MCF 10A (cell line): Measurements from ENCODE around the gene SAYSD1. TPM values are rescaled to one million over a fixed set of nuclear protein-coding genes. Genes with fewer than 3 reads are reported as not detected.

Experiments used
- BruUV-seq: library from RNA; stranded (reverse); fragments of 400-500 nt; replicated peaks from 2 replicates; lab custom pipeline; 2021; lab: Mats Ljungman, UMichigan
- CTCF ChIA-PET: fragments of 300-600 bp; sonication (Branson Sonifier 250); formaldehyde crosslinking; extraction: SDS; loops from one replicate; lab custom pipeline; 2021; ENCODE audit warnings: antibody characterized with exemption, inconsistent platforms; lab: Yijun Ruan, JAX
- POLR2A ChIA-PET: fragments of 300-600, 350-650 bp; sonication (Branson Sonifier 250); formaldehyde crosslinking; extraction: SDS; loops from one replicate; lab custom pipeline; 2020; ENCODE audit warnings: antibody characterized with exemption, inconsistent platforms; lab: Yijun Ruan, JAX
- DNase-seq: peaks from one replicate; pipeline ENCODE4 v3.0.0-alpha.2; 2018; ENCODE audit not compliant: unreplicated experiment
- H3K27ac Mint-ChIP-seq: one replicate; pipeline ENCODE4 v1.8.0; 2022; ENCODE audit warnings: mild to moderate bottlenecking, low read depth, mixed read lengths; ENCODE audit not compliant: unreplicated experiment
- H3K27me3 Mint-ChIP-seq: one replicate; pipeline ENCODE4 v1.8.0; 2022; ENCODE audit warnings: mixed read lengths; ENCODE audit not compliant: insufficient read depth, unreplicated experiment
- H3K36me3 Mint-ChIP-seq: one replicate; pipeline ENCODE4 v1.8.0; 2022; ENCODE audit warnings: mild to moderate bottlenecking, moderate library complexity, mixed read lengths; ENCODE audit not compliant: insufficient read depth, unreplicated experiment
- H3K4me1 Mint-ChIP-seq: one replicate; pipeline ENCODE4 v1.8.0; 2022; ENCODE audit warnings: mixed read lengths; ENCODE audit not compliant: insufficient read depth, unreplicated experiment
- H3K4me3 Mint-ChIP-seq: one replicate; pipeline ENCODE4 v1.8.0; 2022; ENCODE audit warnings: mild to moderate bottlenecking, moderate library complexity, mixed read lengths; ENCODE audit not compliant: unreplicated experiment
- H3K9me3 Mint-ChIP-seq: one replicate; pipeline ENCODE4 v1.8.0; 2022; ENCODE audit warnings: mixed read lengths; ENCODE audit not compliant: unreplicated experiment
- CTCF ChIP-seq: fragments of 200-600 bp; IDR thresholded peaks from one replicate; pipeline ENCODE4 v1.8.0; 2022; ENCODE audit warnings: antibody characterized with exemption, mild to moderate bottlenecking; ENCODE audit not compliant: unreplicated experiment
- intact Hi-C: fragments of 100-400 bp; cut with micrococcal nuclease; formaldehyde crosslinking; loops from 2 replicates; pipeline ENCODE4 v1.14.1; 2022
- total RNA-seq: library from RNA; stranded (reverse); gene quantifications from 2 replicates; pipeline ENCODE4 v1.2.3, GENCODE V29; 2022

SAYSD1 gene
- total RNA-seq, 1 experiment from 2014 or later: 10.9 TPM

GRCh38 chr6:39076623-39077535 is 38.1 kb downstream of the SAYSD1 start:
- Mint-ChIP-seq H3K36me3 (no peaks in the 10 kb centered on the region), H3K9me3 (no peaks in the 10 kb centered on the region), H3K27ac (no peak overlapping the region), H3K27me3 (no peaks in the 10 kb centered on the region), H3K4me3 (no peak overlapping the region), H3K4me1 (no peaks in the 10 kb centered on the region)
- no TSS peak for BruUV-seq
- no peak for TF ChIP-seq CTCF
- no peak for DNase-seq
- ChIA-PET POLR2A (no interaction called here), CTCF (interaction anchor here (1.7 kb wide), 1 partner anchor 104 kb away, joined by 4 read pairs; no protein-coding TSS in a partner anchor)
- intact Hi-C loops: no loop called here

DNA sequence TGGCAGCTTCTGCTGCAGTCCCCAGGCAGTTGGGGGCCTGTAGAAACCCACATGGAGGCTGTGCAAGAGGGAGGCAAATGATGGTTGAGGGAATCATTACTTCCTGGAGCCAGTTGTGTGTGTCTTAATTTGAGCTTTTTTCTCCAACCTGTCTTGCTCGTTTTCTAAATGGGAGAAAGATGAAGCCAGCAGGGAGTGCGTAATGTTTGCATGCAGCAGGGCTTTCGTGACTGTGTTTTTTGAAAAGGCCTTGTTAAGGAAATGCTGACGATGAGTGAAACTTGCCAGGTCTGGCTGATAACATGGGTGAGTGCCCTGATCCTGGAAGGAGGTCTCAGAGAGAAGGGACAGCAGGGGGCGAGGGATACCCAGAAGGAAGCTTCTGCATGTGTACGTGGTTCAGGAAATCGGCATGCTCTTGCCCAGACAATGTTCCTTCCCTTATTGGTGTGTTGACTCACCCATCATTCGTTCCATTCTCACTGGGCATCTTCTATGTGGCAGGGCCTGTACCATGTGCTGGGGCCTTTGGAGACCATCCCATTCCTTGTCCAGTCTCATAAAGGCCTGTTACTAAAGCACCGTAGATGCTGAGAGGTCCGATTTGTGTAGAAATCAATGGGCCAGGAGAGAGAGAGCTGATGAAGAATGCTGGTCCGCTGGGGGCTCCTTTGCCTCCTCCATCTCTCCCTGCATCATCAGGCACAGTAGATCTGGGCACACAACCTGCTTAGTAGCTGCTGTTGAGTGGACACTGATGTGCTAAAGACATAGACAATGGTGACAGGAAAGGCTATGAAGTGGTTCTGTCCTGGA is 39.0 kb downstream of the SAYSD1 start:
- BruUV-seq: no TSS peak
- H3K36me3 Mint-ChIP-seq: no peaks in the 10 kb centered on the region

DNA sequence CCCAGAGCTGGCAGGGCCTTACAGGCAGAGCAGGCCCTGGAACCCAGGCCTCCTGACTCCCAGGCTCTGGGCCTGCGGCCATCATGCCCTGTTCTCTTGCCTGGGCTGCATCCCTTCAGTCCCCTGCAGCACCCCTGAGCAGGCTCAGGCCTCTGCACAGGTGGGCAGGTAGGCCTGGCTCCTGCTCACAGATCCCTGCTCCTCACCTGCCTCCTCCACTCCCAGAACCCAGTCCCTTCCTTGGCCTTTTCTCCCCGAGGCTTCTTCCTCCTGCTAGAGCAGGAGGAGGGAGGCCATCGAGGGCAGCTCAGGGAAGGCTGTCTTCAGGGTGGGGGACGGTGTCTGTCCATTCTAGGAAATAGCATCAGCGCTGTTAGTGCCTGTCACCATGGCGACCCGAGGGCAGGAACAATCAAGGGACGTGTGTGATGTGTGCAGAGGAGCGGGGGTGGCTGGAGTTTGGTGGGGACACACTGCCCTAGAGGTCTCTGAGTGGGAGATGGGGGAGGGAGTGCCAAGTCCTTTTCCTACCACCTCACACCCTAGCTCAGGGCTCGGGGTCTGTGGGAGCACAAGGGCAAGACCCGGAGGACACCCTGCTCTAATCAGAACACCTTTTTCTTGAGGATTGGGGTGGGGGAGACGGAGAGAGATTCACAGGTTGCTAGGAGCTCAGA is 39.8 kb downstream of the SAYSD1 start:
- Mint-ChIP-seq H3K36me3 (no peaks in the 10 kb centered on the region), H3K27me3 (no peaks in the 10 kb centered on the region), H3K9me3 (no peaks in the 10 kb centered on the region), H3K4me3 (no peak overlapping the region), H3K4me1 (no peaks in the 10 kb centered on the region), H3K27ac (no peak overlapping the region)
- TF ChIP-seq CTCF: no peak
- intact Hi-C loops: no loop called here
- ChIA-PET CTCF (interaction anchor here (1.0 to 1.7 kb wide), 2 partner anchors 9 to 102 kb away, joined by 3 to 4 read pairs; no protein-coding TSS in a partner anchor), POLR2A (interaction anchor here (0.7 kb wide), 1 partner anchor 109 kb away, joined by 3 read pairs; no protein-coding TSS in a partner anchor)
- no peak for DNase-seq
- BruUV-seq: no TSS peak

More for the DNA sequence above, 39.0 kb downstream of the SAYSD1 start:
- Mint-ChIP-seq H3K27ac (no peak overlapping the region), H3K4me3 (no peak overlapping the region), H3K27me3 (no peaks in the 10 kb centered on the region), H3K9me3 (no peaks in the 10 kb centered on the region), H3K4me1 (no peaks in the 10 kb centered on the region)
- POLR2A ChIA-PET: no interaction called here
- CTCF ChIA-PET: interaction anchor here (0.6 to 1.7 kb wide), 3 partner anchors 9 to 103 kb away, joined by 3 to 4 read pairs (median 4); no protein-coding TSS in a partner anchor
- intact Hi-C loops: no loop called here
- no peak for TF ChIP-seq CTCF
- no peak for DNase-seq
